Mucosa of gallbladder (tissue), 1 donor: ENCODE measurements around the gene ATP5F1A. TPM values are rescaled to one million over a fixed set of nuclear protein-coding genes. Genes with fewer than 3 reads are reported as not detected.
"Not testable (repeated sequence)": the region's sequence is repeated elsewhere in the genome, so short reads cannot be mapped to it uniquely, and the experiment has no call there.

ENCODE experiments used
- DNase-seq: peaks from one replicate; pipeline ENCODE4 v3.0.0-alpha.2; 2020; ENCODE audit warnings: low spot score
- total RNA-seq: library from RNA; stranded (reverse); gene quantifications from one replicate; pipeline ENCODE4 v1.2.1, GENCODE V29; 2021
- donor health status: DM: no; HTN: no; CAD: no.

The ATP5F1A gene
- 378 TPM for total RNA-seq

DNA sequence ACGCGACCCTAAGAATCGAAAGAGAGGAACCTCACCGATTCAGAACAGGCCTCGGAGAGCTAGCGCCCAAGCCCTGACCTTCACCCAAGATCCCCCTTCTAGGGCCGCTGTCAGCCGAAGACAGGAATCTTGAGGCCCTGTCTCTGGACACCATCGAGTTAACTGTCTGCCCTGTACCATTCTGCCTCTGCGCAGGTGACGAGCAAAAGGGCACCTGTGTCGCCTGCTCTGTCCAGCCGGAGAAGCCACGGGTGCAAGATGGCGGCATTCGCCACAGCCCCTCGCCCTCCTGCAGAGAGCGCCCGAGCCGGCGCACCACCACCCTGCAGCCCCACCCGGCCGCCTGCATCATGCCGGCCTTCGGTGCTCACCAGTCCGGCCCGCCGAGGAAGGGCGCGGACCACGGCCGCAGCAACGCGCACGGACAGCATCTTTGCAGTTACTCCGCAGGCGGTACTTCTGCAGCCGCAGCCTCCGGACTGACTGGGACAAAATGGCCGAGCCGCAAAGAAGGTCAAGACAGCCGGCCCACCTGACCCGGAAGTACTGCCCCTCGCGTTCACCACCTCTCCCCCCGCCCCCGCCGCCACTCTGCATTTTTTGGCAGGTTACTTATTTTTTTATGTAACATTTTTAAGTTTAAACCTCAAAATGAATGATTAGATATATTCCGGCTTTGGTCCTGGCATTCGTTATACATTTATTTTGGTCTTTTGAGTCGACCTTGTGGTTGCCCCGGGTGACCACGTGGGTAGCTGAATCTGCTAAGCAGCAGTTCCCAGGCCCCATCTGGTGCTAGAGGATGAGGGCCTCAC is at the start of gene ATP5F1A:
TSS of gene ATP5F1A (minus strand) at position 496 of the 815 bp plus-strand sequence. CDS start at position 431, 65 bp downstream.
- DNase-seq, result peak; percentile 90

DNA sequence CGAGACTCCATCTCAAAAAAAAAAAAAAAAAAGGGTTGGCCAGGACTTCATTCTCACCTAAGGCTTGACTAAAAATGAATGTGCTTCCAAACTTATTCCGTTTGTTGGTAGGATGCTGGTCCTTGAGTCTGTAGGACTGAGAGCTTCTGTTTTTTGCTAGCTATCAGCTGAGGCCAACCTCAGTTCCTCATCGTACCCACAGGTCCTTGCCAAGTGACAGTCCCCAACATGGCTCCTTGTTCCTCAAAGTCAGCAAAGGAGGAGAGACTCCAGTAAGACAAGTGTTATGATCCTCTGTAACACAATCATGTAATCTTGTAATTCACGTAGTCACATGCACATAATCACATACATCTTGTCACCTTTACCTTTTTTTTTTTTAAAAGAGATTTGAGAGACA is 43.1 kb upstream of the ATP5F1A start:
- no peak for DNase-seq

DNA sequence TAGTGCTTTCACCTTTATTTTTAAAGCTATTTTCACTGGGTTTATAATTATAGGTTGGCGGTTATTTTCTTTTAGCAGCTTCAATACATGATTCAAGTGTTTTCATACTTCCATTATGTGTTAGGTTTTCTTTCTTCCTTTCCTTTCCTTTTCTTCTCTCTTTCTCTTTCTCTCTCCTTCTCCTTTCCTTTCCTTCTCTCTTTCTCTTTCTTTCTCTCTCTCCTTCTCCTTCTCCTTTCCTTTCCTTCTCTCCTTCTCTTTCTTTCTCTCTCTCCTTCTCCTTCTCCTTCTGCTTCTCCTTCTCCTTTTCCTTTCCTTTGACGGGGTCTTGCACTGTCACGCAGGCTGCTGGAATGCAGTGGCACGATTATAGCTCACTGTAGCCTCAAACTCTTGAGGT is 42.1 kb upstream of the ATP5F1A start:
- no peak for DNase-seq

DNA sequence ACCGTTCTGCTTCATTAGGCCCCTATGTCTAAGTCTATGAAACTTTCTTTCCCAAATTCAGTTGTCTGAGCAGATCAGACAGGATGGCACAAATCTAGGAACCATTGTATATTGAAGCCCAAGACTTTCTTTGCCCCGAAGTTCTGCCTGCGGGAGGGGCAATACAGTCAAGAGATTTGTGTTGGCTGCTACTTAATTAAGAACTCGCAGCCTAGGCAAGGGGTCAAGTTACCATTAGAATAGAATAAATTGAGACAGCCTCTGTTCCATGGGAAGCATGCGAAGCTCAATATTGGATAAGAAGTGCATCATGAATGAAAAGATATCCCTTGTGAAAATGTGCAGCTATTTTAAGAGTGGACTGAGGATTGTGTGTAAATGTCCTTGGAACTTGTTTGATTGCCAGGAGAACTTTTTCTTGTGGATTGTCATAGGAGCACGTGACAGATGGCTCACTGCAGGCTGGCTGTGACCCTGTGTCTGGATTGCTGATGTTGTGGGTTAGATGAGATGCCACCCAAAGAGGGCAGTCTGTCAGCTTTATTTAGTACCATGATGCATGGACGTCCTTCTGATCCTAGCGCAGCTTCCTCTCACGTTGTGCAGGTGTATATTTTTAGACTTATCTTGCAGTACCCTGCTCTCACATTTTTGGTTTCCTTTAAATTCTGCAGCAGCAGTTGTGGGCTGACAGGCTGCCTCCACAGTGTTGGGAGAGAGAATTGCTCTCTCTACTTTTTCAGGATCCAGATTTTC is 37.0 kb upstream of the ATP5F1A start:
- no peak for DNase-seq

DNA sequence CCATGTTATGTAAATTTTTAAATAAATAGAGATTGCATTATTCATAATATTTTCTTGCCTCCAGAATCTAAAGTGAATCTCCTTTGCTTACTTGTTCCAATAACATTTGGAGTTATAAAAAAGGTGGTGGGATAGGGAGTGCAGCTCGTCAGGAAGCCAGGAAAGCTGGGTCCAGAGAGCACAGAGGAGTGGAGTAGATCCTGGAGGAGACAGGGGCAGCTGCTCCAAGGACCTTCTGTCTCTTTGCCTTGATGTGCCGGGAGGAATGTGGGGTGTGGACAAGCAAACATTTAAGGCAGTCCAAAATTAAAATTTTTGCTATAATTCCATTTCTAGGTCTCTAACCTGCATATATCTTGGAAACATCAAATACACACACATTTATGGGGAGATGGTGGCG is 35.4 kb upstream of the ATP5F1A start:
- DNase-seq, result no peak

DNA sequence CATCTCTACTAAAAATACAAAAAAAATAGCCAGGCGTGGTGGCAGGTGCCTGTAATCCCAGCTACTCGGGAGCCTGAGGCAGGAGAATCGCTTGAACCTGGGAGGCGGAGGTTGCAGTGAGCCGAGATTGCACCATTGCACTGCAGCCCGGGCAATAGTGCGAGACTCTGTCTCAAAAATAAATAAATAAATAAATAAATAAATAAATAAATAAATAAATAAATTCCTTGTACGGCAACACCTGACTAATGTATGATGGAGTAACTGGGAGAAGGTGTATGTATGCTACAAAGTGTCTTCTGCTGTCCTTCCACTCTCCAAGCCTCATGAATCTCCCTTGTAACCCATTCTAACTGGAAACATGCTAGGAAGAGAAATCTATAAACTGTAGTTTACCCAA is 32.5 kb upstream of the ATP5F1A start:
- DNase-seq, result not testable (repeated sequence)

DNA sequence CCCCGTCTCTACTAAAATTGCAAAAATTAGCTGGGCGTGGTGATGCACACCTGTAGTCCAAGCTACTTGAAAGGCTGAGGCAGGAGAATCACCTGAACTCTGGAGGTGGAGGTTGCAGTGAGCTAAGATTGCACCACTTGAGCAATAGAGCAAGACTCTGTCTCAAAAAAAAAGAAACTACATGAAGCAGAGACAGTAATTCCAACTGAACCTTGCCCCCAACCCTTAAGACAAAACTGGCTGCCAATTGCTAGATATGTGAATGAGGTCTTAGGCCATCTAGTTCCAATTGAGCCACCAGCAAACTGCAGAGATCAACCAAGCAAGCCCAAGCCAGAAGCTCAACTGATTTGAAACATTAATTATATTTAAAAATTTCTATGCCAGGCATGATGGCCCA is 32.0 kb upstream of the ATP5F1A start:
- no peak for DNase-seq

DNA sequence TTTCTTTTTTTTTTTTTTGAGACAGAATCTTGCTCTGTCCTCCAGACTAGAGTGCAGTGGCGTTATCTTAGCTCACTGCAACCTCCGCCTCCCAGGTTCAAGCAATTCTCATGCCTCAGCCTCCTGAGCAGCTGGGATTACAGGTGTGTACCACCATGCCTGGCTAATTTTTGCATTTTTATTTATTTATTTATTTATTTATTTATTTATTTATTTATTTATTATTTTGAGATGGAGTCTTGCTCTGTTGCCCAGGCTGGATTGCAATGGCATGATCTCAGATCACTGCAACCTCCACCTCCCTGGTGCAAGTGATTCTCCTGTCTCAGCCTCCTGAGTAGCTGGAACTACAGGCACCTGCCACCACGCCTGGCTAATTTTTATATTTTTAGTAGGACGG is 28.5 kb upstream of the ATP5F1A start:
- DNase-seq, result not testable (repeated sequence)

DNA sequence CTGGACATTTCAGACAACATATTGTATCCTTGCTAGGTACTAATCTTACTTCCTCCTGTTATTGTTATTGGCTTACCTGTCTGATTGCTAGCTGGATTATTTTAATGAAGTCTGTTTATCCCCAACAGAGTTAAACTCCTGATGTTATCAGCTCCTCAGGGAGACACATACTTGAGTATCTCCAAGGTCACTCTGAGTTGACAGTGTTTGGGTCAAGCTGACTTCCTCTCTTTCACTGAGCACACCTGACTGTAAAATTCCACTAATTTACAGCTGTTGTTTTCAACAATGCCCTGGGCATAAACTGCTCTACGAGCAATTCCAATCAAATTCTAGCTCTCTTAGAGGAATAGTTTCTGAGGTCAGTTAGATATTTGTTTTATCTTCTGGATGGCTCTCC is 15.7 kb upstream of the ATP5F1A start:
- no peak for DNase-seq

DNA sequence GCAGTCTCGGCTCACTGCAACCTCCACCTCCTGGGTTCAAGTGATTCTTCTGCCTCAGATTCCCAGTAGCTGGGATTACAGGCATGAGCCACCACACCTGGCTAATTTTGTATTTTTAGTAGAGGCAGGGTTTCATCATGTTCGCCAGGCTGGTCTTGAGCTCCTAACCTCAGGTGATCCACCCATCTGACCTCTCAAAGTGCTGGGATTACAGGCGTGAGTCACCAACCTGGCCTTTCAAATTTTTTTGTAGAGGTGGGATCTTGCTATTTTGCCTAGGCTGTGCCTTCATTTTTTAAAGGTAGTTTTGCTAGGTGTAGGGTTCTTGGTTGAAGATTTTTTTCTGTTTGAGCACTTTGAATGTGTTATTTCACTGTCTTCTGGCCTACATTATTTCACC is 12.3 kb upstream of the ATP5F1A start:
- DNase-seq, result no peak

DNA sequence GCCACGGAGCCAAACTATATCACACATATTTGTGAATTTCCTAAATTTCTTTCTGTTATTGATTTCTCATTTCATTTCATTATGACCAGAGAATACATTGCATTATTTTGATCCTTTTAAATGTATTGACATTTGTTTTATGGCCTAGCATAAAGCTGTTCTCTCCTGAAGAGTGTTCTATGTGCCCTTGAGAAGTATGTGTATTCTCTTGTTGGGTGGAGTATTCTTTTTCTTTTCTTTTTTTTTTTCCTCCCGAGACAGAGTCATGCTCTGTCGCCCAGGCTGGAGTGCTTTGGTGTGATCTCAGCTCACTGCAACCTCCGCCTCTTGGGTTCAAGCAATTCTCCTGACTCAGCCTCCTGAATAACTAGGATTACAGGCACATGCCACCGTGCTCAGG is 11.3 kb upstream of the ATP5F1A start:
- DNase-seq, result no peak

DNA sequence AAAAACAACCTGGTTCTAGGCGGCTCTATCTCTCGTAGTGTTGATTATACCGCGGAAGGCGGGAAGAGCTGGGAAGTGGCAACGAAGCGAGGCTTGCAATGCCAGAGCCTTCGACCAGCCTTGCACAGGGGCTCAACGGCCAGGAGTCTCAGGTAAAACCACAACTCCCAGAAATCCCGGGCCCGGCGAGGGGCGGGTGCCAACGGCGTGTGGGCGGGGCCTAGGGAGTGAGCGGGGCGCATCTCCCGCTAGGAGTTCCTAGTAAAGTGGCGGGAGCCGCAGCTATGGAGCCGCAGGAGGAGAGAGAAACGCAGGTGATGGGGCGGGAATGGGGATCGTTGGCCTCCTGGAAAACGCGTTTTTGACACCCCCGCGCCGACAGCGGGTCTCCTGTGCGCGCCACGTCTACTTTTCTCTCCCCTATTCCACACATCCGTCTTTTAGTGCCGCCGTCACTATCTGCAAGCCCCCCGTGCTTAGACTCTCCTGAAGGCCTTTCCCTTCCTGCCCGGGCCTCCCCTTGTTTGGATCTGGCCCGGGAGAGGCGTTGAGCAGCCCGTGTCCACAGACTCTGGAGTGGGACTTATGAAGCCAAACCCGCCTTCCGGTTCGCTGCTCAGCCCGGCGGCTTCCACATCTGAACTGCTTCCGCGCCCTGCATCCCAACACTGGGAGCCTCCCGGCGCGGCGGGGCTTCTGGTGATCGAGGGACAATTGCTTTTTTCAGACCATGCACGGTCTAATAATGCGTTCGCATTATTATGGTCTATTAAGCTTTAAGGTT is 6.2 kb upstream of the ATP5F1A start, which contains the start of gene HAUS1:
TSS of gene HAUS1 (plus strand) at position 258 of the 784 bp plus-strand sequence. CDS start at position 285, 27 bp downstream.
- DNase-seq, result peak; percentile 90

DNA sequence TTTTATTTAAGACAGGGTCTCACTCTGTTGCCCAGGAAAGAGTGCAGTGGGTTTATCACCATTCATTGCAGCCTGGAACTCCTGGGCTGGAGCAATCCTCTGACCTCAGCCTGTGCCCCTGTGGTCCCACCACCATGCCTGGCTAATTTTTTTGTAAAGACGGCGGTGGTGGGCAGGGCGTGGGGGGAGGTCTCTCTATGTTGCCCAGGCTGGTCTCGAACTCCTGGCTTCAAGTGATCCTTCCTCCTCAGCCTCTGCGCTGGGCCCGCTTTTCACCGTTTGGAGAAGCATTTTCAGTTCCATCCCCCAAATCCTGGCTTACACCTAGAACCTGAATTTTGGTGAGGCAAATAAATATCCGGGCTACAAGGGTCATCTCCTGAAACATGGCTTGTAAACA is 1.4 kb upstream of the ATP5F1A start:
- DNase-seq, result no peak

DNA sequence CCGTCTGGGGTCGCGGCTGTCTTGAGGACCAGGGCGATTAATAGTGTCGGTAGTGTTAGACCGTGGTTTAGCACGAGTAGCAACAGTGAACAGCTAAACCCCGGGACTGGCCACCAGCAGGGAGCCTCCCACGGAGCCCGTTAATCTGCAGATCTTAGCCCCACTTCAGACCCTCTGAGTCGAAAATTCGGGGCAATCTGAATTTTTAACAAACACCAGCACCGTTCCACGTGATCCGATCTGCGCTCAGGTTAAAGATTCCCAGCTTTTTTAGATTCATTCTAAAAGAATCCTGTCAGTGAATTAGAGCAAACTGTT is 479 bp upstream of the ATP5F1A start:
- DNase-seq, result no peak

DNA sequence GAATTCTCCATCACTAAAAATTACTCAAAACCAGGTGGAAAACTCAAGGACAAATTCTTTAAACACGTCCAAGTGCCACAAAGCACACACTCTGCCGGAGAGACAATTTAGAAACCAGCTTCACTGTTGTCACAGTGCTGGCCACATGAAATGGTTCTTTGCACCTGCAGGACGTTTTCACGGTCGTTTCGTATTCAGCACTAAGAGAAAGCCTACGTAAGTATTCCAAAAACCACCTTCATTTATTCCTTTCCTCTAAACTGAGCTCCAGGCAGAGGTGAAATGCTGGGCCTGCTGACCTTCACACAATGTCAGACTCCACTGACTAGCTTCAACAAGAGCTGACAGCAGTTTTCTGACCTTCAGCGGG is 680 bp downstream of the ATP5F1A start:
- no peak for DNase-seq

DNA sequence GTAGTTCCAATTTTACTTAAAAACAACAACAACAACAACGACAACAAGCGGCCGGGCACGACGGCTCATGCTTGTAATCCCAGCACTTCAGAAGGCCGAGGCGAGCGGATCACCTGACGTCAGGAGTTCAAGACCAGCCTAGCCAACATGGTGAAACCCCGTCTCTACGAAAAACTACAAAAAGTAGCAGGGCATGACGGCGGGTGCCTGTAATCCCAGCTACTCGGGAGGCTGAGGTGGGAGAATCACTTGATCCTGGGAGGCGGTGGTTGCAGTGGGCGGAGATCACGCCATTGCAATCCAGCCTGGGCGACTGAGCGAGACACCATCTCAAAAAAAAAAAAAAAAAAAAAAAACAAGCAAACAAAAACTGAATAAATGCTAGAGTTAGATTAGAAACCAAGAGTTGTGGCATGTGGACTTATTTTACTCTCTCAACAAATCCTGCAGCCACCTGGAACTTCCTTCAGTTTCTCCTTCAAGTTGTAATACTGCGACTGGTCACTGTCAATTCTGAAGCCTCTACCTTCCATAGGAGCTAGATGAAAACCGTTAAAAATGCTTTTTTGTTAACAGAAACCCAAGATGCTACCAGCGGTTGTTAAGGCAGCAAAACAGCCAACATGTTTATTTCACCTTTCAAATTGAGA is 1.3 kb downstream of the ATP5F1A start:
- no peak for DNase-seq

DNA sequence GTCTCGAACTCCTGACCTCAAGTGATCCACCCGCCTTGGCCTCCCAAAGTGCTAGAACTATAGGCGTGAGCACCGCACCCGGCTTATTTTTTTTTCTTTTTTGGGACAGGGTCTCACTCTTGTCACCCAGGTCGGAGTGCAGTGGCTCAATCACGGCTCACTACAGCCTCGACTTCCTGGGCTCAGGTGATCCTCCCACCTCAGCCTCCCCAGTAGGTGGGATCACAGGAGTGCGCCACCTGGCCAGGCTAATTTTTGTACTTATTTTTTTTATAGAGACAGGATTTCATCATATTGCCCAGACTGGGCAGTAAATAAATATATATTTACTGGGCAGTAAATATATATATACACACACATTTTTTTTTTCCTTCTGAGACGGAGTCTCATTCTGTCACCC is 2.6 kb downstream of the ATP5F1A start:
- DNase-seq, result no peak

DNA sequence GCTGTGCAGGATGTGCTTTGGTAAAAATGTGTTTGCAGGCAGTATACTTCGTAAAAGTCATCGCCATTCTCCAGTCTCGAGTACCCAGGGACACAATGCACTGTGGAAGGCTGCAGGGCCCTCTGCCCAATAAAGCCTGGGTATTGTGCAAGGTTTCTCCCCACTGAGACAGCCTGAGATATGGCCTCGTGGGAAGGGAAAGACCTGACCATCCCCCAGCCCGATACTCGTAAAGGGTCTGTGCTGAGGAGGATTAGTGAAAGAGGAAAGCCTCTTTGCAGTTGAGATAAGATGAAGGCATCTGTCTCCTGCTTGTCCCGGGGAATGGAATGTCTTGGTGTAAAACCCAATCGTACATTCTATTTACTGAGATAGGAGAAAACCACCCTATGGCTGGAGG is 9.6 kb downstream of the ATP5F1A start:
- DNase-seq, result not testable (repeated sequence)

DNA sequence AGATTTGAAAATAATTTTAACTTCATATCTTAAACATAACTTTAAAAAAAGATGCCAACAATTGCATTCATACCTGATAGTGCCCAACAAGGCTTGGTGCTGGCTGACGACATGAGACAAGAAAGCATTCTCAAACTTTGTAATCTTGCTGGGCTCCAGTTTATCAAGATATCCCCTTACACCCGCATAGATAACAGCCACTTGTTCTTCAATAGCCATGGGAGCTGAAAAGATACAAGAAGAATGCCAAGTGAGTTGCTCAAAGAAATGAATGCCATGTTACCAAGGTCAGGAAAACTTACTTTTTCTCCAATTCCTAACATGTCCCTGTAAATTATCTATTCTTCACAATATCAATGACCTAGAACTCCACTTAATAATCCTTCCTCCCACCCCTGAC is 13.7 kb downstream of the ATP5F1A start:
- DNase-seq, result no peak

DNA sequence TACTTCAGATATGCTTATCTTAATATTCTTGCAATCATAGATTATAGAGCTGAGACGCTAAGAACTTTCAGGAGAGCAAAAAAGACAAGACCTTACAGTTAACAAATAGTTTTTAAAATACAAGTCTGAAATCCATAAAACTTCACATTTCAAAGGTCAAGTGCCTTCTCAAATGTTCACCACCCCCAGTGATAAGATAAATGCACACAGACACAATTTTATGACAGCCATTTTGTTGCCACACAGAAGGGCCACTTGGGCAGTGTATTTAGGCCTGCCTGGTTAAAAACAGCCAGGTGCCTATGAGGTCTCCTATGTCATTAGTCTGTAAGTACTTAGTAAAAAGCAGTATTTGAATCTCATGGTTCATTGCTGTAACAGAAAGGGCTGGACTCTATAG is 17.9 kb downstream of the ATP5F1A start:
- no peak for DNase-seq

DNA sequence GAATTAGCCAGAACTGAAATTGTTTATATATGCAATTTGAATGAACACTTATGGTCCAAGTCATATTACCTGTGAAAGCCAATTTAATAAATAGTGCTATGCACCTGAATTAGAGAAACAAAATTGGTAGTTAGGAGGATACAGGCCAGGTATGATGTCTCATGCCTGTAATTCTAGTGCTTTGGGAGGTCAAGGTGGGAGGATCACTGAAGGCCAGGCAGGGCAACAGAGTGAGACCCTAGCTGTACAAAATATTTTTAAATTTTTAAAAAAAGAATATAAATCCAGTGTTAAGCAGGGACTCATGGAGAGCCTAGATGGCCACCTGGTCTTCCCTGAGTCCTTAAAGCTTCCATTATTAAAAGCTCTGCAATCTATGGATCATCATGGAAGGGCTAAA is 18.8 kb downstream of the ATP5F1A start:
- no peak for DNase-seq
